ENCODE measurements around the gene TRAF1. TPM values are rescaled to one million over a fixed set of nuclear protein-coding genes. Genes with fewer than 3 reads are reported as not detected.

The TRAF1 gene
- total RNA-seq, 1 experiment from 2014 or later = 1.8 TPM

GRCh38 chr9:120914953-120915352, 11.6 kb downstream of the TRAF1 start (continued):
- TF ChIP-seq MAX (CRISPR knock-in tag; IDR thresholded peaks at IDR 0.05) (no peak), ETV6 (CRISPR knock-in tag; IDR thresholded peaks at IDR 0.05) (no peak), CDX4 (CRISPR knock-in tag; IDR thresholded peaks at IDR 0.05; ENCODE audit: borderline replicate concordance) (no peak), FOXP1 (CRISPR knock-in tag; IDR thresholded peaks at IDR 0.05; ENCODE audit: borderline replicate concordance) (no peak), OVOL2 (CRISPR knock-in tag; IDR thresholded peaks at IDR 0.05; ENCODE audit: borderline replicate concordance) (no peak), ZSCAN18 (CRISPR knock-in tag; IDR thresholded peaks at IDR 0.05) (no peak), ATF6 (CRISPR knock-in tag; IDR thresholded peaks at IDR 0.05) (no peak)

- ATAC-seq = no peak
- POLR2A ChIA-PET = no interaction called here
- peaks cover 11% of the 10 kb centered on the region for H3K9me3 Mint-ChIP-seq
- CTCF ChIA-PET = interaction anchor here (2.3 kb wide), 1 partner anchor 45 kb away, joined by 7 read pairs; no protein-coding TSS in a partner anchor
- no peak for DNase-seq (ENCODE audit: low spot score)
- peaks cover 32% of the 10 kb centered on the region for H3K4me1 Mint-ChIP-seq
- H3K4me3 Mint-ChIP-seq = no peak overlapping the region
- peaks cover 5% of the 10 kb centered on the region for H3K36me3 Mint-ChIP-seq
- H3K27me3 Mint-ChIP-seq (ENCODE audit: low read depth) = no peaks in the 10 kb centered on the region; the same call in 1 of the 2 replicates
- H3K27ac Mint-ChIP-seq = no peak overlapping the region
- TF ChIP-seq ZNF138 (CRISPR knock-in tag; conservative IDR thresholded peaks at IDR 0.05) (no peak), GABPB1 (CRISPR knock-in tag; IDR thresholded peaks at IDR 0.05) (no peak), CTCF (IDR thresholded peaks at IDR 0.05) (no peak), TEAD1 (CRISPR knock-in tag; IDR thresholded peaks at IDR 0.05) (no peak), ELF4 (CRISPR knock-in tag; IDR thresholded peaks at IDR 0.05; ENCODE audit: low read depth) (no peak), RORB (CRISPR knock-in tag; IDR thresholded peaks at IDR 0.05) (no peak), ZNF317 (CRISPR knock-in tag; IDR thresholded peaks at IDR 0.05; ENCODE audit: borderline replicate concordance, low read depth) (no peak), ZBTB21 (CRISPR knock-in tag; IDR thresholded peaks at IDR 0.05; ENCODE audit: borderline replicate concordance) (no peak), EMX1 (CRISPR knock-in tag; IDR thresholded peaks at IDR 0.05) (no peak), ZNF281 (CRISPR knock-in tag; IDR thresholded peaks at IDR 0.05) (no peak), ZMAT4 (CRISPR knock-in tag; IDR thresholded peaks at IDR 0.05) (no peak), TCF7 (CRISPR knock-in tag; IDR thresholded peaks at IDR 0.05; ENCODE audit: low read depth) (no peak), FOXJ3 (CRISPR knock-in tag; IDR thresholded peaks at IDR 0.05; ENCODE audit: borderline replicate concordance) (no peak), SOX15 (CRISPR knock-in tag; IDR thresholded peaks at IDR 0.05) (no peak), E2F5 (CRISPR knock-in tag; IDR thresholded peaks at IDR 0.05) (no peak), ATF6 (CRISPR knock-in tag; IDR thresholded peaks at IDR 0.05) (no peak), ATF1 (CRISPR knock-in tag; IDR thresholded peaks at IDR 0.05) (no peak)
Measured at GRCh38 chr9:120914396-120914795, 12.2 kb downstream of the TRAF1 start.

All from WTC11 (cell line).